DOHH2 (cell line): ENCODE data around the gene NOP56.

Experiments
- CTCF ChIP-seq: fragments of 200-600 bp; sonication (generic); IDR thresholded peaks from one replicate; pipeline ENCODE4 v1.5.1; 2014; ENCODE audit warnings: antibody characterized with exemption, mild to moderate bottlenecking, low read depth, low read length; ENCODE audit not compliant: poor library complexity, severe bottlenecking
- EZH2phosphoT487 ChIP-seq: fragments of 200-600 bp; sonication (generic); IDR thresholded peaks from 2 replicates; pipeline ENCODE4 v1.6.1; 2017; ENCODE audit warnings: borderline replicate concordance, mild to moderate bottlenecking, antibody characterized with exemption, low read length, moderate library complexity, mixed read lengths

- TF ChIP-seq CTCF (no peak), EZH2phosphoT487 (no peak)
These were observed 6.3 kb downstream of the NOP56 start for GRCh38 chr20:2658414-2659354.
